LNCaP clone FGC (cell line): ENCODE results near the gene CDCA5.

Experiments used
- DNase-seq: peaks from one replicate; pipeline ENCODE4 v3.0.0-alpha.2; 2011; ENCODE audit warnings: low read depth
- H3K4me3 ChIP-seq: 2 replicates; pipeline ENCODE4 v1.5.1; 2011; ENCODE audit warnings: mild to moderate bottlenecking, low read depth, low read length, control low read depth
- CTCF ChIP-seq: IDR thresholded peaks from 2 replicates; pipeline ENCODE4 v1.5.1; 2012; ENCODE audit warnings: mild to moderate bottlenecking; ENCODE audit not compliant: control insufficient read depth, insufficient read depth; ENCODE audit errors: extremely low read depth

CDCA5 gene

GRCh38 chr11:65112546-65113360 is 28.9 kb upstream of the CDCA5 start:
- H3K4me3 ChIP-seq: peak overlapping the region; percentile 95
- no peak for DNase-seq
- TF ChIP-seq CTCF: peak; percentile 94

GRCh38 chr11:65111744-65112545 is 28.1 kb upstream of the CDCA5 start, which contains the start of gene TM7SF2:
TM7SF2 (plus strand) TSS chr11:65111872; CDS start chr11:65112016, 144 bp downstream.
- H3K4me3 ChIP-seq: peak within 1 kb of the TSS; percentile 95
- no peak for TF ChIP-seq CTCF
- peak; percentile 83 for DNase-seq

- no peak for DNase-seq
- no peak for TF ChIP-seq CTCF
- H3K4me3 ChIP-seq: peak overlapping the region; percentile 95
Measured at GRCh38 chr11:65111159-65111743, 27.4 kb upstream of the CDCA5 start.

DNA sequence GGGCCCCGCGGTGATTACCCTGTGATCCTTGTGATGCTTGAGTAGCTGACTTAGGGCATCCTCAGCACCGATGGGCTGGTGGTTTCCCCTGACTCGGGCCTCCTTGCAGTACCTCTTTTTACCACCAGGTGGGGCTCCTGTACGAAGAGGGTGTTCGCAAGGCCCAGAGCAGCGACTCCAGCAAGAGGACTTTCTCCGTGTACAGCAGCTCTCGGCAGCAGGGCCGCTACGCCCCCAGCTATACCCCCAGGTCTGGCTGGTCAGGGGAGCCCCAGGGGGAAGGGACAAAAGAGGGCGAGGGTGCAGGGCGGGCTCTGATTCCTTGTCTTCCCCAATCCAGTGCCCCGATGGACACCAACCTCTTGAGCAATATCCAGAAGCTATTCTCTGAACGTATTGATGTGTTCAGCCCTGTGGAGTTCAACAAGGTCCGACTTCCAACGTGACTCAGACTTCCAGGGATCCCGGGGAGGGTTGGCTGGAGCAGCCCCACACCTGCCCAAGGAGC is 26.6 kb upstream of the CDCA5 start:
- no peak overlapping the region for H3K4me3 ChIP-seq
- peak; percentile 83 for TF ChIP-seq CTCF
- no peak for DNase-seq

- peak overlapping the region; percentile 53 for H3K4me3 ChIP-seq
- DNase-seq: no peak
- TF ChIP-seq CTCF: no peak
Measured at GRCh38 chr11:65109231-65110198, 25.7 kb upstream of the CDCA5 start.

GRCh38 chr11:65108469-65109123 is 24.8 kb upstream of the CDCA5 start:
- DNase-seq: peak; percentile 97
- H3K4me3 ChIP-seq: peak overlapping the region; percentile 53
- no peak for TF ChIP-seq CTCF
